Activated CD8-positive, alpha-beta memory T cell treated with anti-CD3 and anti-CD28 coated beads, Interleukin-2, amount 50 U/mL, for 1 hour (primary cell): ENCODE results near the gene CD86.

Experiments
- DNase-seq: peaks from one replicate; pipeline ENCODE4 v3.0.0-alpha.2; 2020; ENCODE audit errors: extremely low read depth

The CD86 gene

DNA sequence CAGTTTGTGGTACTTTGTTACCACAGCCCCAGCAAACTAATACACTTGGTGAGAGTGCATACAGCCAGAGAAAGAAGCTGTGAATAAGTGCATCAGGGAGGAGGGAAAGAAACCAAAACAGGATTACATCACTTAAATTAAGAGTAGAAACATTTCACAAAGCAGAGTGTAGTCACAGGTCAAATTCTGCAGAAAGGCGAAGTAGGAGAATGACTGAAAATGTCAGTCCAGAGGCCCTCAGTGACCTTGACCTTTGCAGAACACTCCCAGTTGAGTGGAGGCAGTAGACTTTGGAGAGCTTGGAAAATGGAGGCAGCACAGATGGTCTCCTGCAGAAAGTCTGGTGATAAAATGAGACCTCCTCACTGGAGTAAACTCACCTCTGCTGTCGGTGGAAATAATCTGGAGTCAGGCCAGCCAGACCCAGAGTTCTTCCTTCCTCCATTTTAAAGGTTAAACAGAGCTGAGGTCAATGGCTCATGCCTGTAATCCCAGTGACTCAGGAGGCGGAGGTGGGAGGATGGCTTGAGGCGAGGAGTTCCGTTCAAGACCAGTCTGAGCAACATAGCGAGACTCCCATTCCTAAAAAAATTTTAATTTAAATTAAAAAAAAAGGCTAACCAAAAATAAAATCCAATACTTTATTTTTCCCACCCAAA, 5.0 kb downstream of the CD86 start:
- DNase-seq = no peak

DNA sequence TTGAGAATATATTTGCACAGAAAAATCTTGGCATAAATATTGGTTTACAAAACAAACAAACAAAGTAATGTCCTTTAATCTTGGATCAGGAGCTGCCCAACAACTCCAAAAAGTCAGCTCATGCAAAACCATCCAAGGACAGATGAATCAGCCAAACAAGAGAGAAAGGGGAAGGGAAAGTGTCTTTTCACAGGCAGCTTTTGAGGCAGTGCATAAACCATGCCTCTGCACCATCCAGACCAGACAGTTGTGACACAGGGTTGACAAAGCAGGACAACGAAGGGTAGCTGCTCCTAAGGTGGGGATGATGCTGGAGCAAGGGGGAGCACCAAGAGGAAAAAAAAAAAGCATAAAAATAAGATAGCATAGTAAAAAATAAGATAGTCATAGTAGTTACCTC, 8.7 kb downstream of the CD86 start:
- no peak for DNase-seq

DNA sequence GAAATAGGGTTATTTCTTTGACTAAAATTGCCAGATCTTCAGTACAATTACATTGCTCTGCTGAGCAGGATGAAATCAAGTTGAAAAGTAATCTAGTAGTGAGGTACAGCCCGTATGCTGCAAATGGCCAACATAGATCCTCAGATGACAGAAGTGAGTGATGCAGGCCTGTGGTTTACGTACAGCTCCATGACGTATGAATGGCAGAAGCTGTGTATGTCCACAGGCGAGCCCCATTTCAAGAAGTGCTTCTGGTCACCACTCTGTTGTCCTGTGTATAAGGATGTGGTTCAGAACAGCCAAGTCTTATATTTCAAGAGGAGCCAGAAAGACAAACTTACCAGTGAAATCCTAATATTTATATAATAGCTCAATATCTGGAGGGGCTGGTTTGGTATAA, 9.2 kb downstream of the CD86 start:
- no peak for DNase-seq

DNA sequence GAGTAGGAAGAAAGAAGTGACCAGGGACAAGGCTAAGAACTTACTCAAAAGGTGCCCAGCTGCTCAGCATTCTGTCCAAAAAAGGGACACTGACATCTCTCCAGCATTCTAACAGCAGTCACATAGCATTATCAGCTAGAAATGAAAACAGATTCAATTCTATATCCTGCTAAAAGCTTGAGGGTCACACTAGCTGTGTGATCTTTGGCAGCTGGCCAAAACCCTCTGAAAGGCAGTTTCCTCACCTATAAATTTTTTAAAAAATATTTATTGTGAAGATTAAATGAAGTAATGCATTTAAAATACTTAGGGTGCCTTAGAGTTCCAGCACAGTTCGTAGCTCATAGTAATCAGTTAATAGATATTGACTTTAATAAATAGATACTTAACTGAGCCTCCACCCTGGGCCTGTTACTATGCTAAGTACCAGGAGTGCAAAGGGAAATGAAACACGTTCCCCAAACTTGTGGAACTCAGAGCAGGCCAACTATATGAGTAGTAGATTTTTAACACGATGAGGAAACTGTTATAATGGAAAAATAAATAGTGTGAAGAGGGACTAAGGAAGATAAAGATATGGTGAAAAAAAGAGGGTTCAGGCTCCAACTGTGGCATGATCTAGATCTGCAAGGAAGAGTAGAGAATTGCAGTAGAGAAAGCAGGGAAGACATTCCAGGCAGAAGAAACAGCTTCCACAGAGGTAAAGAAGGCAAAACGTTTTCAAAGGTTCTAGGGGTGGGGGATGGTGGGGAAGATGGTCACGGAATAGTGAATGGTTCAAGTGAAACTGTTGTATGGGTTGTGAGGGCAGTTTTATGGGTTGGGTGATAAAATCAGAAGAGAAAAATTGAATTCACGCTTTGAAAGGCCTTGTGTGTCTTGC, 11.4 kb downstream of the CD86 start:
- no peak for DNase-seq

DNA sequence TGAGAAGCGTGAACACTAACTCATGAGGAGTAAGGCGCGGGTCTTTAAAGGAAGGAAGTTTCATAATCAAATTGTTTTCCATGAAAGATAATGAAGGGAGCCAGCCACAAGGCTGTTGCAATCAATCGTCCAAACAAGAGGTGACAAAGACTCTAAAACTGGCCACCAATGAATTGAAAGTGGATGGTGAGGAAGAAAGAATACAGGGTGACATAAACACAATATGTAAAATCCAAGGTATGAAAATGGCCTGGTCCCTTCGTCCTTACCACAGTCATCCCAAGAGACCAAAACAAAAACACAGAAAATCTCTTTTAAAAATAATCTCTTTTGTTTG, 12.0 kb downstream of the CD86 start:
- no peak for DNase-seq

DNA sequence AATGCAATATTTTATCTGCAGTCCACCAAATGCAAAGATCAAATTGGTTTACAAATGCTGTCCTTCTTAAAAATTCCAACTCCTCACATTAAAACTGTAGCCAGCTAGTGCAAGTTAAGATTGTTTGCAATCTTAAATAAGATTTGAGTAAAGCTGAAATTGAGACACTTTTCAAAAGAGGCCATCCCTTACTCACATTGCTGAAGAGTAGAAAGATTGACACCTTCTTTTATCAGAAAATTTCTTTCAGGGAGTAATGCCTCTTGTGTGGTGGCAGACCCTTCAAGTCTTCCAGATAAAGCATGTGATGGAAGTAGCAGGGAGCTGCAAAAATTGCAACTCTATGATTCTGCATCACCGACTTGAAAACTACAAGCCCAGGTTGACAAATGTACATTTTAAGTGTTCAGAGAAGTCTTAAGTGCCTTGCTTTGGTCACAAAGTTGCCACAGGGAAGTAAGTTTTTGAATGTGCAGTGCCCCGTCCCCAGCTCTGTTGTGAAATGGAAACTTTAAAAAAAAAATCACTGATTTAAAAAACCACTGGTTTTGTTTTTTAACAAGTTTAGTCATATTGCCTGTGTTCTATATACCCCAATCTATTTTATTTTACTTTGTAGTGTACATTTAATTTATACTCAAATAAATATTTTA, 12.6 kb downstream of the CD86 start:
- DNase-seq = no peak

DNA sequence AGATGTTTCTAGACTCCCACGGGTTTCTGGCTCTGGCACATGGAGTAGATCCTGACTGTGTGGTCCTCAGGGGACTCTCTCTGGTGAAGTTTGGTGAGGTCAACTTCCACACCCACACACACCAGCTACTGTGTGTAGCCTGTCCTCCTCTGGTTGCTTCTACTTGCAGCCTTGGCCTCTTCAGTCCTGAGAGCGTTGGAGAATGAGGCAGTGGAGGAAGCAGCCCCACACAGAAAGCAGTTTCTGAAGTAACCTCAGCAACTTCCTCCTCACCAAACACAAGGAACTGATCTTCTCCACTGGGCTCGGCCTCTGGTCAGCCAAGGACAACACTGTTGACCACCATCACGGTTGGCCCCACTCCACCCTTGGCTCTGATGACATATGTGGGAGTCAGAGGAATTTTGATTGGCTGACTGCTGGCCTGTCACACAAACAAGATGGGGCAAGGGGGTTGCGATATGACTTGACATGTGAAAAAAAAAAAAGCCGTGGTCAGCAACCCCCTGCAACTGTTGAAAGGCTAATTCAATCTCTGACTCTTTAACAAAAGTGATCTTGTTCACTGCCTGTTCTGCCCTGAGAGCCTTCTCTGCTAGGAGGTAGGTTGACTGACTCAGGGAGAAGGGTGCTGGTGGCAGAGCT, 19.6 kb downstream of the CD86 start:
- DNase-seq = no peak

DNA sequence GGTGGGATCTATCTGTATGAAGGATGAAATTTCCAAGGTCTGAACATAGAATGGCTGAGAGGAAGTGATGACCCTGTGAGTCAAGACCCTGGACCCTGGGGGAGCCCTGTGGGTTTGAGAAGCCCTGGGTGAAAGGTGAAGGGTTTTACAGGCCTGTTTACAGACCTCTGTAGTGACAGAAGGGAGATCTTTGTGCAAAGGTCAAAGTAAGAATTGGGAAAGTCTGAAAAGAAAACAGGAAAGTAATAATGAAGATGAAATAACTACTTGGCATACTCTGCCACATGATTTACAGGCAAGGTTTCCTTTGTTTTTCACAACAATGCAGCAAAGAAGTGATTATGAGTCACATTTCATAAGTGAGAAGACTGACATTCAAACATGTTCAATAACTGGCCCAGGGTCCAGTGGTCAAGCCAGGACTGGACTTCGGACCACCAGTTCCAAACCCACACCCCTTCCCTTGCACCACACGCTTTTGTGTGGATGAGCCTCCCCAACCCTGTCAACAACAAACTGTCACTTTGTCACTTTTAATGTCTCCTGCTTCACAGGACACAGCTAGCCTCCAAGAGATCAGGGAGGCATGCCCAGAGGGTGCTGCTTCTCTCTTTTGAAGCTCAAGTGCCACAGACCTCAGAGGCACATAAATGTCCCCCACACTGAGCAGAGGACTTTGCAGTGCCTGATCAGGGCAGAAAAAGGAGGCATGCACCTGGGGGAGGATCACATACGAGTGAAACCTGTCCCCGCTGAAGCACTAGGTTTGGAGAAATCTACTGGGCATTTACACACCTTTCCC, 21.5 kb downstream of the CD86 start:
- DNase-seq = no peak

DNA sequence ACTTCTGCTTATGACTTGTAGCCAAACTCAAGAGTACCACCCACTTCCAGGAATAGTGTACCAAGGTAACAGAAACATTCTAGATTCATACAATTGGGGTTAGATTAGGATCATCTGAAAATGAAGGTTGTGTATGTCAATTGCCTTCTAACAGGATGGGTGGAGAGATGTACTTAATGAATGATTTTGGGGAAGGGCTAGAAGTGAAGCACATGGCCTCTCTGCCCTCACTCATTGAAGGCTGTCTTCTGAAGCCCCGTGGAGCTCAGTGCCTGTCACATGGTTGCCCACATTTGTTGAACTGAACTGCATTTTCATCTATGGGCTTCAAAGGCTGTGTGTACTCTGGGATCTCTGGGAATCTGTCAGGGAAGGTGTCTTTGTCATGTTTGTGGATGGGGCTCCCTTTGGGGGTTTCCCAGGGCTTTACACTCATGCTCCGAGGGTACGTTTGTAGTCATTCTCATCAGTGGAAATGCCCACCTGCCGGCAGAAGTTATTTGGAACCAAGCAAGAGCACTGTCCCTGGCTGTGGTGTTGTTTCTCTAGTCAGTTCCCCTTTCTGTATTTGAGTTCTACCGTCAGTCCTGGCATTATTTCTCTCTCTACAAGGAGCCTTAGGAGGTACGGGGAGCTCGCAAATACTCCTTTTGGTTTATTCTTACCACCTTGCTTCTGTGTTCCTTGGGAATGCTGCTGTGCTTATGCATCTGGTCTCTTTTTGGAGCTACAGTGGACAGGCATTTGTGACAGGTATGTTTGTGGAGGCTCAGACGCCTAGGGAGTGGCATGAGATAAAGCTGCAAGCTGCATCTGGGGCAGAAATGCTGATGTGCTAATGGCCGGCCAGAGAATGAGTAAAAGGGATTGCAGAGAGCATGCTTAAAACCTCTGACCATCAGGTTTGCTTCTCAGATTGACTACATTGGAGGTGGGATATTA, 22.4 kb downstream of the CD86 start:
- no peak for DNase-seq

DNA sequence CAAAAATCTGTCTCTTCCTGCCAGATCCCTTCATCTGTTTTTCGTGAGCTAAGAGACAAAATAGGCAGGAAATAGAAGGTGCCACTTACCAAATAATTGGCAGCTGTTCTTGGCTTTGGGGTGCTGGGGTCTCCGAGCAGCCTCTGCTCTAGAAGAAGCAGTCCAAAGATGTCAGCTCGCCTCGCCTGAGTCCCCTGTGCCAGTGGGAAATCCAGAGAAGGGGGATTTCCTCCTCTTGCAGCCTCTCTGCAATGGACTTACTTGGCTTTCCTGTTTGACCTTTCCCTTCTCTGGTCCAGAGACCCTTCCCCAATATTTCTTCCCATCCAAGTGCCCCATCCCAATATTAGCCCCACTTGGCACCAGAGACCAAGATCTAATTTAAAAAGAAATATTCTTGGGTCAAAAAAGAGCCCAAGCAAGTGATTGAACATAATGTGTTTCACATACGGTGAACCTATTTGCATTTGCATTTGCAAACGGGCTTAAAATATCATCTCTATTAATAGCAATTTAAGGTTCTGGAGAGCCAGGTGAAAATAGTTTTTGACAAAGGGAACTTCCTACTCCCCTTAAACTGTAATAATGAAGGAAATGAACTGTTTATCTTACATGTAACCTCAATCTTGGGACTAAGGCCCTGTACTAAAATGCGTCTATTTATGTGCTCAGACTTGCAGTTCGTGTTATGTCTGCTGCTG, 23.2 kb downstream of the CD86 start:
- DNase-seq = no peak

DNA sequence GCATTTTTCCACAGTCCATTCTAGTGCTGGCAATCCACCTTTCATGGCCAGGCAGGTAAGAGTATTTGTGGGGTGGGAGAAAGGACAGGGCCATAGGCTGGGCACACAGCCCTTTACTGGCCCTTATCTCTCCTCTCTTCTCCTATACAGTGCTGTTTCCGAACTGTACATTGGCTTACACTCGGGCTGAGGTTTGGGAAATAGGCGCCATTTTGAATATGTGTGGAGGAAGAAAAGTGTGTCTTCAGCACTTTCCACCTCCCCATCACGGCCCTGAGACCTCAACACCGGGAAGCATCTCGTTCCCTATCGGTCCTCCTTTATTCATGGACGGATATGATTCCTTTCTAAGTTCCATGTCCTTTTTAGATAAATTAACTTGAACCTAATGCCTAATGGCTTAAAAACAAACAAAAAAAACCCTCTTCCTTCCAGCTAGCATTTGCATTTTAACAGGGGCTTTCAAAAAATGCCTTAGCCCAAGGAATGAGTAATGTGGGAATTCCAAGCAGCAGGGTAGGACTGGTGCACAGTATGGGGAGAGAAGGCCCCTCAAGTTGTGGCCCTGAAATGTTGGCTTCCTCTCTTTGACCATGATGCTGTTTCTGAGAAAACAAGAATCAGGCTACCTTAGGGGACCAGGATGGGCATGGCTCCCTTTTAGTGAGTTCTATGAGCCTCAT, 24.5 kb downstream of the CD86 start:
- DNase-seq = no peak

DNA sequence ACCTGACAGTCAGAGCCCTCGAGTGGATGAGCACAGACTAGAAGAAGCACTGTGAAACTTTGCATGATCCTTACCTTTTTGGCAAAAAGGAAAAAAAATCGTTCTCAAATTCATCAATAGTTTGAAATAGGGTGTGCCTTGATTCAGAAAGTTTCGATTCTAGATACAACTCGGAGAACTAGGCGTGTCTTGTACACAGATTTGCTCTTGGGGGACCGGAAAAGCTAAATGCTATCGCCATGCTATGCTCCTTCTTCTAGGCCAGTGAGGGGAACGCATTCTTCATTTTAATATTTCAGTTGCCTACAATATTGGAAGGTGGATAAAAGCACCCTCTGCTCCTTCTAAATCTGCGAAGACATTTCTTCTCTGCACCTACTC, 25.0 kb downstream of the CD86 start:
- DNase-seq = no peak

DNA sequence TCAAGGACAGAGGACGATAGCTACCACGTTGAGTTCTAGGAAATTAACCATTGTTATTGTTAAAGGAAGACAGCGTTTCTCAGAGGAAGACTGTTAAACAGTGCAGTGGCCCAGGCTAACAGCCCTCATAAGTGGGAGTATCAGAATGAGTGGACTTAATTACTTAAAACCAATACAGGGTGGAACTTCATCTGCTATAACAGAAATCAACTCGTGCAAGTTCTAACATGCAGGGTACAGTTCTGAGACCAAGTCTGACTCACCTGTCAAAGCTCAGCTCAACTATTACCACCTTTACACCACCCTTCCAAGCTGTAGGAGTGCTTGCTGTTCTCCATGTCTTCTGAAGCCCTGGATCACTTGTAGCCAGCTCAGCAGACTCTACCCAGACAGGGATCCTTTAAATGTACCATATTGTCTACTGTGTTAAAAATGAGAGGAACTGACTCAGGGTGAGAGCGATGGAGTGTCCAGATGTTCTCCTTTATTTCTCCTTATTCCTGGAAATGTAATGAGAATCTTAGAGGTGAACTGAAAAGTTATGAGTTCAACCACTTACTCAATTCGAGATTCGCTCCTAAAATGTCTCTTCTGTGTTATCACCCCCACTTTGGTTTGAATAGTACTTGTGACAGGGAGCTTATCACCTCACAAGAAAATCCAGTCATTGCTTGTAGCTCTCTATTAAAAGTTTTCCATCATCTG, 26.5 kb downstream of the CD86 start:
- no peak for DNase-seq

DNA sequence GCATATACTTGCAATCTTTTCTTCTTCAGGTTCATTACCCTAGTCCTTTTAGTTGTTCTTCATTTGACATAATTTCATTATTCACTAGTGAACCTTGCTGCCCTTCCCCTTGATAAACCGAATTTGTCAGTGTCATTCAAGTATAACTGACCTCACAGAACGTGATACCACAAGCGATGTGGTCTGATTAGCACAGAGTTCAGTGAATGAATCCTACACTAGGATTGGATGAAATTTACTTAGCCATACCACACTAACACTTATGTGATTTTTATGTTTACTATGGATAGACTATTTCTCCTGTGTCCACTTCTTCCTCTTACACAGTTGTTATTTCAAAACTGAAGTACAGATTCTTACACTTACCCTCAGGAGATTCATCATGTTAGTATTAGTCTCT, 27.2 kb downstream of the CD86 start:
- no peak for DNase-seq

DNA sequence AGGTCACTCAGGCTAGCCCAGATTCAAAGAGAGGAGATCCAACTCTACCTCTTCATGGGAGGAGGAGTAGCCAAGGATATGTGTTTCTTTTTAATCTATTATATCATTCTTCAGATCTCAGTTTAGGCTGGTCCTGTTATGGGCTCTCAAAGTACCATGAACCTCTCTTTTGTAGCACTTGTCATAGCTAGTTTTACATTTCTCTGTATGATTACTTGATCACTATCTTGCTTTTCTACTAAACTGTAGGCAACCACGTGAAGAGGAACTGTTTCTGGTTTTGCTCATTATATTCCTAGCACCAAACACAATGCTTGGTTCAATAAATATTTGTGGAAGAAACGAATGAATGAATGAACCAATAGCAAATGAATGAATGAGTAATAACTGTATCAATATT, 29.6 kb downstream of the CD86 start:
- no peak for DNase-seq

DNA sequence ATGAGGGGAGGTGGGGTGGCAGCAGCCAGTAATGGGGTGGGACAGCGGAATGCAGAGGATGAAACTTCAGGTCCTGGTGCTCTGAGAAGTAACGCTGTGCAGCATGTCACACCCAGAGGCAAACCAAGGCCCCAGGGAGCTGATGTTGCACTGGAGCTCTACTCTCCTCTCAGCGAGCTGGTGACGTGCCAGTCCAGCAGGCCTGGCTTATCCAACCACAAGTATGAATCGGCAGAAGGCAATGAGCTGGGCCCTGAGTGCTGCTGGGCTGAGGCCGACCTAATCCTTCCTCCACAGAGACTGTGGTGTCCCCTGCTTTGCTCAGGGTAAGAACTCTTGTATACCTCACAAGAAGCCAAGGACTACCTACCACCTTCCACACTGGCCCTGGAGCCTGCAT, 30.5 kb downstream of the CD86 start:
- no peak for DNase-seq

DNA sequence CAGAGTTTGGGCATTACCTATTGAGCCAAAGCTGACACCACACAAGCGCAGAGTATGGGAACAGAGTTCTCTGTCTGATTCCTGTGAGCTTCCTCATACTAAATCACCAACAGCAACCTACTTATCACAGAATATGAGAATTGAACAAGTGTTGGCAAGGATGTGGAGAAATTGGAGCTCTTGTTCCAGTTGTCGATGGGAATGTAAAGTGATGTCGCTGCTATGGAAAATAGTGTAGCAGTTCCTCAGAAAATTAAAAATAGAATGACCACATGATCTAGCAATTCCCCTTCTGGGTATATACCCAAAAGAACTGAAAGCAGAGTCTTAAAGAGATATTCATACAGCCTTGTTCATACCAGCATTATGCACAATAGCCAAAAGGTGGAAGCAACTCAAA, 33.4 kb downstream of the CD86 start:
- no peak for DNase-seq

DNA sequence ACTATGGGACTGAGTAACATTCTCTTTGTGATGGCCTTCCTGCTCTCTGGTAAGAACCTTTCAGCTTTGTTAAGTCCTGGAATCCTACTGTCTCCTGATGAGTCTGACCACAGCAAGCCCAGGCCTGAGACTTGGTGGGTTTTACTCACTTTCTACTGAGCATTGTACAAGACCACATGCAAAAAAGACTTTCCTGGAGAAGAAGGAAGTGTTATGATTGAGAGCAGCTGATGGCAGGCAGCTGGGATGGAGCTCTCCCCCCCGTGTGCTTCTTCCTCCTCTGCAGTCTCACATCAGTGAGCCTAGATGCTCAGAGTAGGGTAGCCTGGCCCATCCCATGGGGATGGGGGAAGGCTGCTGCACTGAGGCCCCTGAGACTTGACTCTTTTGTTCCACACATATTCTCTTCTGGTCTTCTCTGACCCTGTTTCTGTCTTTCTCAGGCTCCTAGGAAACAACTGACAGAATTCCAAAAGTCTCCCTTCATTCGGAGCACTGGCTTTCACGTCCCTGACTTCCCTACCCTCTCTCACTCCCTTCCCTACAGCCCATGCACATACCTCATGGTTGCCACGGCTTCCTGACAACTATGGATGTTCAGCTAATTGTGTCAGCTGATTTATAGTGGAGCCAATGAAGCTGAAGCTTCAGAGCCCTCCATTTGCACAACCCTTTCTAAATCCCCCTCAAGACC, 36.6 kb downstream of the CD86 start:
- DNase-seq = no peak
